Adrenal gland (tissue), 5 donors: Measurements from ENCODE around the gene AIFM3.

ENCODE experiments used
- POLR2A ChIP-seq, 2 donors: fragments of 450-650 bp; IDR thresholded peaks; one replicate each; pipeline ENCODE4 v1.6.1; 2017; ENCODE audit warnings: antibody characterized with exemption in 2 of 2, mild to moderate bottlenecking in 2 of 2, moderate library complexity in 1 of 2
- TF ChIP-seq, protein P1 (sequence below), 6 experiments: fragments of 450-650 bp in 4 of 6; fragments of 200-600 bp in 2 of 6; sonication (generic) in 1 of 6; IDR thresholded peaks; 1 replicate in 5 of 6; 2 replicates in 1 of 6; pipeline versions ENCODE4 v1.5.1 to v1.8.0; 2016 to 2021; ENCODE audit warnings: antibody characterized with exemption in 6 of 6, mild to moderate bottlenecking in 2 of 6, moderate library complexity in 1 of 6
- donor health status: DM: no; HTN: no; CAD: no.

DNA sequence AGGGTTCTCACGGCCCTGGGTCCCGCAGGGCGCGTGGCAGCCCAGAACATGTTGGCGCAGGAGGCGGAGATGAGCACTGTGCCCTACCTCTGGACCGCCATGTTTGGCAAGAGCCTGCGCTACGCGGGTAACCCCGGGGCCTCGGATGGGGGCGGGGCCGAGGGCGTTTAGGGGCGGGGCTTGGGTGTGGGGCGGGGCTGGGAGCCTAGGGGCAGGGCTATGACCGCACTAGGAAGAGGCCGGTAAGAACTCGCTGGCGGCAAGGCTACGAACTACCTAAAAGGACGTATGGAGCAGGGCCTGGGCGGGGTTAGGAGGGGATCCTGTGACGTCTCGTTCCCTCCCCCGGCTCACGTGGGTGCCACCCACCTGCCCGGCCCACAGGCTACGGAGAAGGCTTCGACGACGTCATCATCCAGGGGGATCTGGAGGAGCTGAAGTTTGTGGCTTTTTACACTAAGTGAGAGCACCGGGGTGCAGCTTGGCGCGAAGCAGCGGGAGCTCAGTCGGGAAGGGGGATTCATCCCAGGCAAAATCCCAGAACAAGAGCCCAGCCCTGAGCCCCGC is 12.3 kb downstream of the AIFM3 start:
- TF ChIP-seq, protein P1, sequence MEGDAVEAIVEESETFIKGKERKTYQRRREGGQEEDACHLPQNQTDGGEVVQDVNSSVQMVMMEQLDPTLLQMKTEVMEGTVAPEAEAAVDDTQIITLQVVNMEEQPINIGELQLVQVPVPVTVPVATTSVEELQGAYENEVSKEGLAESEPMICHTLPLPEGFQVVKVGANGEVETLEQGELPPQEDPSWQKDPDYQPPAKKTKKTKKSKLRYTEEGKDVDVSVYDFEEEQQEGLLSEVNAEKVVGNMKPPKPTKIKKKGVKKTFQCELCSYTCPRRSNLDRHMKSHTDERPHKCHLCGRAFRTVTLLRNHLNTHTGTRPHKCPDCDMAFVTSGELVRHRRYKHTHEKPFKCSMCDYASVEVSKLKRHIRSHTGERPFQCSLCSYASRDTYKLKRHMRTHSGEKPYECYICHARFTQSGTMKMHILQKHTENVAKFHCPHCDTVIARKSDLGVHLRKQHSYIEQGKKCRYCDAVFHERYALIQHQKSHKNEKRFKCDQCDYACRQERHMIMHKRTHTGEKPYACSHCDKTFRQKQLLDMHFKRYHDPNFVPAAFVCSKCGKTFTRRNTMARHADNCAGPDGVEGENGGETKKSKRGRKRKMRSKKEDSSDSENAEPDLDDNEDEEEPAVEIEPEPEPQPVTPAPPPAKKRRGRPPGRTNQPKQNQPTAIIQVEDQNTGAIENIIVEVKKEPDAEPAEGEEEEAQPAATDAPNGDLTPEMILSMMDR (IDR thresholded peaks at IDR 0.05): no peak
- TF ChIP-seq POLR2A (IDR thresholded peaks at IDR 0.05): peak in 1 of 2 donors; percentile 24
